Measurements from ENCODE around the gene TMCC3. TPM values are rescaled to one million over a fixed set of nuclear protein-coding genes. Genes with fewer than 3 reads are reported as not detected.

TMCC3 gene
- total and polyA plus RNA-seq, 2 experiments from 2014 or later: 0.60 to 0.79 TPM

- no peaks in the 10 kb centered on the region for H3K9me3 ChIP-seq (ENCODE audit: low read depth)
- no peak overlapping the region for H3K4me3 ChIP-seq
- H3K36me3 ChIP-seq: no peaks in the 10 kb centered on the region
- H3K27me3 ChIP-seq: no peaks in the 10 kb centered on the region
- peak in 1 of 2 donors; percentile 77 for DNase-seq (ENCODE audit: low read depth in 1 of 2, low spot score in 1 of 2)
- TF ChIP-seq, protein P1, sequence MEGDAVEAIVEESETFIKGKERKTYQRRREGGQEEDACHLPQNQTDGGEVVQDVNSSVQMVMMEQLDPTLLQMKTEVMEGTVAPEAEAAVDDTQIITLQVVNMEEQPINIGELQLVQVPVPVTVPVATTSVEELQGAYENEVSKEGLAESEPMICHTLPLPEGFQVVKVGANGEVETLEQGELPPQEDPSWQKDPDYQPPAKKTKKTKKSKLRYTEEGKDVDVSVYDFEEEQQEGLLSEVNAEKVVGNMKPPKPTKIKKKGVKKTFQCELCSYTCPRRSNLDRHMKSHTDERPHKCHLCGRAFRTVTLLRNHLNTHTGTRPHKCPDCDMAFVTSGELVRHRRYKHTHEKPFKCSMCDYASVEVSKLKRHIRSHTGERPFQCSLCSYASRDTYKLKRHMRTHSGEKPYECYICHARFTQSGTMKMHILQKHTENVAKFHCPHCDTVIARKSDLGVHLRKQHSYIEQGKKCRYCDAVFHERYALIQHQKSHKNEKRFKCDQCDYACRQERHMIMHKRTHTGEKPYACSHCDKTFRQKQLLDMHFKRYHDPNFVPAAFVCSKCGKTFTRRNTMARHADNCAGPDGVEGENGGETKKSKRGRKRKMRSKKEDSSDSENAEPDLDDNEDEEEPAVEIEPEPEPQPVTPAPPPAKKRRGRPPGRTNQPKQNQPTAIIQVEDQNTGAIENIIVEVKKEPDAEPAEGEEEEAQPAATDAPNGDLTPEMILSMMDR (IDR thresholded peaks at IDR 0.05; ENCODE audit: low read depth, low read length): no peak
- no peak overlapping the region for H3K27ac ChIP-seq
- no peaks in the 10 kb centered on the region for H3K4me1 ChIP-seq (ENCODE audit: low read depth)
These were observed 39.9 kb upstream of the TMCC3 start for GRCh38 chr12:94690198-94690771.

- Histone ChIP-seq H3K4me1 (ENCODE audit: low read depth) (no peaks in the 10 kb centered on the region), H3K27ac (no peak overlapping the region), H3K36me3 (no peaks in the 10 kb centered on the region), H3K4me3 (no peak overlapping the region), H3K27me3 (no peaks in the 10 kb centered on the region), H3K9me3 (ENCODE audit: low read depth) (no peaks in the 10 kb centered on the region)
- TF ChIP-seq, protein P1 (IDR thresholded peaks at IDR 0.05; ENCODE audit: low read depth, low read length): no peak
- DNase-seq (ENCODE audit: low read depth in 1 of 2, low spot score in 1 of 2): peak in 1 of 2 donors; percentile 45
These were observed 39.3 kb upstream of the TMCC3 start for GRCh38 chr12:94689646-94690036.

GRCh38 chr12:94689002-94689645 lies 38.8 kb upstream of the TMCC3 start:
- Histone ChIP-seq H3K9me3 (ENCODE audit: low read depth) (no peaks in the 10 kb centered on the region), H3K4me1 (ENCODE audit: low read depth) (no peaks in the 10 kb centered on the region), H3K27ac (no peak overlapping the region), H3K4me3 (no peak overlapping the region), H3K27me3 (no peaks in the 10 kb centered on the region), H3K36me3 (no peaks in the 10 kb centered on the region)
- peak in 1 of 2 donors; percentile 87 for DNase-seq (ENCODE audit: low read depth in 1 of 2, low spot score in 1 of 2)
- TF ChIP-seq, protein P1 (IDR thresholded peaks at IDR 0.05; ENCODE audit: low read depth, low read length): no peak

DNA sequence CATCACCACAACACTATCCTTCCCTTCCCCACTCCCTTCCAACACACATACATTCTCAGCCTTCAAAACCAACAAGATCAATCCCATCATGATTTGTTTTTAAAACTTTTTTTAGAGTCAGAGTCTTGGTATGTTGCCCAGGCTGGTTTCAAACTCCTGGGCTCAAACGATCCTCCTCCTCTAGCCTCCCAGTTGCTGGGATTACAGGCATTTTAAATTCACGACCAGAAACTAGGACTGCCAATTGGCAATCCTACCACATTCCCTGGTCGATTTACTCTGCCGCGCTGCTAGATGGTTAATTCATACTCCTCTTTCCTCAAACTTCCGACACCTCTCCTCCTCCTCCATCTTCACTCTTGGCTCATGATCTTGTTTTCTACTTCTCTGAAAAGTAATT lies 37.5 kb upstream of the TMCC3 start:
- Histone ChIP-seq H3K9me3 (ENCODE audit: low read depth) (no peaks in the 10 kb centered on the region), H3K4me1 (ENCODE audit: low read depth) (no peaks in the 10 kb centered on the region), H3K4me3 (no peak overlapping the region), H3K27ac (no peak overlapping the region), H3K36me3 (no peaks in the 10 kb centered on the region), H3K27me3 (no peaks in the 10 kb centered on the region)
- no peak for DNase-seq (ENCODE audit: low read depth in 1 of 2, low spot score in 1 of 2)
- TF ChIP-seq, protein P1 (IDR thresholded peaks at IDR 0.05; ENCODE audit: low read depth, low read length): no peak

DNA sequence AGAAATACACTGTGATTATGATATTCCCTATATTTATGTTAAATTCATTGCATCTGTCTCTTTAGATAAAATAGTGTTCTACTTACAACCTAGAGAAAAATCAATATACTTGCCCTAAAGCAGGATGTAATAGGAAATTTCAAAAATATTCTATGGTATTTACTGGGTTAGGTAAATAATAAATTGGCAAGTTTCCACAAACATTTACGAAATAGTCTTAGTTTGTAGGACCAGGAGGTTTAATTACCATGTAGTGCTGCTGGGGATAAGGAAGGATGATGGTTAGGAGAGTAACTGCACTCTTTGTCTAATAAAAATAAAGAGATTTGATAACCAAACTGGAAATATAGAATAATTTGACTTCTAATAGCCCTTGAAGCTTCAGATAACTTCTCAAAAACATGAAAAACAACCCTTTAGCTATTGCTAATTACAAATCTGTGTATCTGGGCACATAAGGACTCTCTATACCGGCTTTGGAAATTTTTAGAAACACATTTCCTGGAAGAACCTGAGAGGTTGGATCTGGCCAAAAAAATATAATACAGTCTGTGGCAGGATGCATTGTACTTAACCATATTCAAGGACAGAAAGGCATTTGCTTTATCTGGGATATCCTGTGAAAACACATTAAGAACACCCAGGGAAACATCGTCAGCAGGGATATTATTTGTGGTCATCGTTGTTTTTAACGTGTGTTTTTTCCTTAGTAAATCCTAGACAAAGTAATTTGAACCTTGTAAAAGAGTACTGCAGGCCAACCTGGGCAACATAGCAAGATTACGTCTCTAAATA lies 36.7 kb upstream of the TMCC3 start:
- TF ChIP-seq, protein P1 (IDR thresholded peaks at IDR 0.05; ENCODE audit: low read depth, low read length): no peak

More for the DNA sequence above, 36.7 kb upstream of the TMCC3 start:
- Histone ChIP-seq H3K9me3 (ENCODE audit: low read depth) (no peaks in the 10 kb centered on the region), H3K4me1 (ENCODE audit: low read depth) (no peaks in the 10 kb centered on the region), H3K36me3 (no peaks in the 10 kb centered on the region), H3K27me3 (no peaks in the 10 kb centered on the region), H3K4me3 (no peak overlapping the region), H3K27ac (no peak overlapping the region)
- no peak for DNase-seq (ENCODE audit: low read depth in 1 of 2, low spot score in 1 of 2)

All from cardiac muscle cell (in vitro differentiated cells and primary cell).